Spinal cord (tissue), 10 donors: ENCODE results near the gene PEX19. TPM values are rescaled to one million over a fixed set of nuclear protein-coding genes. Genes with fewer than 3 reads are reported as not detected.

Source experiments
- DNase-seq, 6 donors: peaks; one replicate each; pipeline versions ENCODE4 v3.0.0 to v3.0.0-alpha.2; 2013 to 2015; ENCODE audit warnings: low spot score in 6 of 6, low read depth in 4 of 6
- H3K27ac ChIP-seq: one replicate; pipeline ENCODE4 v1.5.1; 2013; ENCODE audit warnings: low read depth, low read length, control low read depth
- H3K27me3 ChIP-seq: one replicate; pipeline ENCODE4 v1.6.1; 2013; ENCODE audit warnings: low read length; ENCODE audit not compliant: control insufficient read depth, insufficient read depth
- H3K36me3 ChIP-seq: one replicate; pipeline ENCODE4 v1.6.1; 2013; ENCODE audit warnings: low read length; ENCODE audit not compliant: control insufficient read depth, insufficient read depth
- H3K4me1 ChIP-seq: one replicate; pipeline ENCODE4 v1.6.1; 2013; ENCODE audit warnings: low read length; ENCODE audit not compliant: control insufficient read depth, insufficient read depth
- H3K4me3 ChIP-seq: one replicate; pipeline ENCODE4 v1.5.1; 2013; ENCODE audit warnings: low read depth, low read length, control low read depth
- H3K9me3 ChIP-seq: one replicate; pipeline ENCODE4 v1.6.1; 2013; ENCODE audit warnings: low read length; ENCODE audit not compliant: control insufficient read depth, insufficient read depth
- WGBS: methylation state at CpG from one replicate; pipeline ENCODE4 v1.1.5; 2013; ENCODE audit warnings: missing lambda C conversion rate; ENCODE audit not compliant: insufficient coverage; 5-methylcytosine and 5-hydroxymethylcytosine counted together
- long read RNA-seq, 4 donors: transcript quantifications; one replicate each; lab custom pipeline, GENCODE V29; 2026
- polyA plus RNA-seq, 2 donors: library from polyadenylated mRNA; unstranded; fragments of 120-200 nt; gene quantifications; one replicate each; pipeline ENCODE4 v1.2.1, GENCODE V29; 2013; ENCODE audit not compliant: insufficient read length in 2 of 2
- total RNA-seq, 2 donors: library from RNA; depleted of rRNA in 1 of 2; stranded (reverse); fragments of 120-200 nt in 1 of 2; fragments of >200 nt in 1 of 2; gene quantifications; one replicate each; pipeline versions ENCODE4 v1.2.3 to v1.2.4, GENCODE V29; 2013 to 2014
- donor health status: healthy.

Gene PEX19, protein sequence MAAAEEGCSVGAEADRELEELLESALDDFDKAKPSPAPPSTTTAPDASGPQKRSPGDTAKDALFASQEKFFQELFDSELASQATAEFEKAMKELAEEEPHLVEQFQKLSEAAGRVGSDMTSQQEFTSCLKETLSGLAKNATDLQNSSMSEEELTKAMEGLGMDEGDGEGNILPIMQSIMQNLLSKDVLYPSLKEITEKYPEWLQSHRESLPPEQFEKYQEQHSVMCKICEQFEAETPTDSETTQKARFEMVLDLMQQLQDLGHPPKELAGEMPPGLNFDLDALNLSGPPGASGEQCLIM
- total RNA-seq (10 to 100 TPM; 54.6 to 64.4 TPM), polyA plus RNA-seq (10 to 100 TPM; 66.0 to 67.5 TPM)
- long read RNA-seq, donor 1, transcript PEX19-201 (8 exons, 3,661 nt): major isoform, 21 of 23 reads
- long read RNA-seq, donor 1, partial matches to known transcripts: 0 of 23 reads
- long read RNA-seq, donor 1, other reads (novel, unspliced or antisense): 0 of 23 reads
- long read RNA-seq, donor 2, transcript PEX19-201 (8 exons, 3,661 nt): major isoform, 15 of 18 reads
- long read RNA-seq, donor 2, partial matches to known transcripts: 0 of 18 reads
- long read RNA-seq, donor 2, other reads (novel, unspliced or antisense): 0 of 18 reads
- long read RNA-seq, donor 3, transcript PEX19-205 (7 exons, 3,504 nt): minor isoform, 5 of 23 reads
- long read RNA-seq, donor 3, transcript PEX19-201 (8 exons, 3,661 nt): major isoform, 17 of 23 reads
- long read RNA-seq, donor 3, partial matches to known transcripts: 0 of 23 reads
- long read RNA-seq, donor 3, other reads (novel, unspliced or antisense): 0 of 23 reads
- long read RNA-seq, donor 4, transcript PEX19-207 (4 exons, 548 nt): minor isoform, 6 of 54 reads
- long read RNA-seq, donor 4, transcript PEX19-205 (7 exons, 3,504 nt): minor isoform, 8 of 54 reads
- long read RNA-seq, donor 4, transcript PEX19-201 (8 exons, 3,661 nt): major isoform, 24 of 54 reads
- long read RNA-seq, donor 4, partial matches to known transcripts: 16 of 54 reads
- long read RNA-seq, donor 4, other reads (novel, unspliced or antisense): 0 of 54 reads

DNA sequence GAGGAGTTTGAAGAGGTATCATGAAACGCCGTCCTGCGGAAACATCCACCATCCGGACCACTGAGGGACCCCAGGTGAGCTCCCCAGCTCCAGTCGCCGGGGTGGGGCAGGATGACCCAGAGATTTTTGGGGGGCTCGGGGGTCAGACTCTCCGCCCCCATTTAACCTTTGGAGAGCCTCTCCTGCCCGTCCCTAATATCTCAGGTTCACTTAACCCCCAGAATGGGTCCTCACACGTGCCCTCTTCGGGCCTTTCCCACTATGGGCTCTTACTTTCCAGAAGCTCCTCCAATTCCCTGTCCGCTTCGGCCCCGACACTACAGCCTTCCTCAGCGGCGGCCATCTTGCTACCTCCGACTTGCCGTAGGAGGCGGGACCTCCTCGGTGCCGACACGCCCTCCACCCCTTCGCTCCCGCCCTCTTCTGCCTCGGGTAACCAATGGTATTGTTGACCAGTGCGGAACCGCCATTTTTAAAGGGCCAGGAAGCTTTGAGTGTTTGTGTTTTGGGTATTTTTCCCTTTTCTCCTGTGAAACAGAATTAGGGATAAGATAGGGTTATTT is at the start of gene PEX19:
Gene PEX19 (minus strand): TSS at position 352 of the 563 bp plus-strand sequence. CDS start 9 bp downstream, at position 343.
- peaks cover 12% of the 10 kb centered on the region for H3K4me1 ChIP-seq
- H3K27me3 ChIP-seq: no peaks in the 10 kb centered on the region
- H3K9me3 ChIP-seq: no peaks in the 10 kb centered on the region
- WGBS: 0% methylated on average over 24 of the region's 27 CpGs
- H3K36me3 ChIP-seq: peaks cover 31% of the 10 kb centered on the region
- peak; percentile 79 to 98 (median 90) for DNase-seq
- peak within 1 kb of the TSS; percentile 90 for H3K27ac ChIP-seq
- H3K4me3 ChIP-seq: peak within 1 kb of the TSS; percentile 97

DNA sequence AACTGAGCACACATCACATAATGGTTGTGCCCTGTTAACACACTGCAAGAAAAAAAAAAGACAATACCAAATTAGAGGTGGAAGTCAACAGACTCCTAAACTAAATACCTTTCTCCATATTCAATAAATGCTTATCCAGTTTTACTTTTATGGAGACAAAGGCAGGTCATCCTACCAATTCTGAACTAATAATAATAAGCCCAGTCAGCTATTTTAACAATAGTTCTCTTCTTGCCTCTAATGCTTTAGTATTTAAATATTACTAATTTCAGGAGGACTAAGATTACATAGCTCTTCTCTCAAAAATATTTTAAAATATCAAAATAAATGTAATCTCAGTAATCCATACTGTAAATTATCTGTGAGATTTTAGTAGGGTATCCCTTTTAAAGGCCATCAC is 47.6 kb upstream of the PEX19 start:
- H3K4me1 ChIP-seq: no peaks in the 10 kb centered on the region
- H3K27me3 ChIP-seq: no peaks in the 10 kb centered on the region
- H3K36me3 ChIP-seq: peaks cover 41% of the 10 kb centered on the region
- no peak overlapping the region for H3K27ac ChIP-seq
- DNase-seq: no peak
- no peaks in the 10 kb centered on the region for H3K9me3 ChIP-seq
- no peak overlapping the region for H3K4me3 ChIP-seq

DNA sequence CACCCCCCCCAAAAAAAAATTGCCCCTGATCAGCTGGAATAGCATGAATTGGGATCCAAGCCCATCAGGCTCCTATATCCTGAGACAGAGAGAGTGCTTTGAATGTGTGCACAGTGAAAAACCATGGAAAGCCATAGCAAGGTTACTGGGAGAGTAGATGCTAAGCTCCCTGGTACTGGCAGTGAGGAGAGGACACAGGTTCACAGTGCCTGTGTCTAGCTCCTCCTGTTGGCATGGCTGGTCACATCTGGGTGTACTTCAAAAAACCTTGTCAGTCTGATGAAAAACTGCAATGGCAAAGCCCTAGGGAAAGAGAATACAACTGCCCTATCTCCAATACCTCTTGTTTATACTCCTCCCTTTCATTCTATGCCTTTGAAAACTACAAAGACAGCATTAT is 45.2 kb upstream of the PEX19 start:
- Histone ChIP-seq H3K4me3 (no peak overlapping the region), H3K27ac (no peak overlapping the region), H3K36me3 (peaks cover 47% of the 10 kb centered on the region), H3K27me3 (no peaks in the 10 kb centered on the region), H3K4me1 (no peaks in the 10 kb centered on the region), H3K9me3 (no peaks in the 10 kb centered on the region)
- DNase-seq: no peak

DNA sequence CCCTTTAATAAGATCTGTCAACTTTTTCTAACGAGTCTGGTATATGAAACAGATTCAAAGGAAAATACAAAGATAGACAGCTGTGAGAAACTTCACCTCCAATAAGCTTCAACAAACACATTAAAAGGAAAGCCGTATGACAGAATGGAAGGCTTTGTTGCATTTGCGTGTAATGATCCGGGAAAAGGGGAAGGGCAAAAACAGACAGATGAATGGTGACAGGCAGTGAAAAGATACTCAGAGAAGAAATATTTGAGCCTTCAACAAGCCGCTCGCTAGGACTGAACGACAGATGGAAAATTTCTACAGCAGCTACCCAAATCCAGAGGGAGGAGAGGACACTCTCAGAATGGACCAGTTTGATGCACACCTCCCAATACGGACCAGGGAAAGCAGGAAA is 43.3 kb upstream of the PEX19 start:
- H3K27me3 ChIP-seq: no peaks in the 10 kb centered on the region
- H3K9me3 ChIP-seq: no peaks in the 10 kb centered on the region
- no peak overlapping the region for H3K4me3 ChIP-seq
- no peak overlapping the region for H3K27ac ChIP-seq
- DNase-seq: peak in 2 of 6 donors; percentile 7 to 28
- 0% methylated on average over 1 of the region's 8 CpGs for WGBS
- H3K36me3 ChIP-seq: peaks cover 52% of the 10 kb centered on the region
- no peaks in the 10 kb centered on the region for H3K4me1 ChIP-seq

DNA sequence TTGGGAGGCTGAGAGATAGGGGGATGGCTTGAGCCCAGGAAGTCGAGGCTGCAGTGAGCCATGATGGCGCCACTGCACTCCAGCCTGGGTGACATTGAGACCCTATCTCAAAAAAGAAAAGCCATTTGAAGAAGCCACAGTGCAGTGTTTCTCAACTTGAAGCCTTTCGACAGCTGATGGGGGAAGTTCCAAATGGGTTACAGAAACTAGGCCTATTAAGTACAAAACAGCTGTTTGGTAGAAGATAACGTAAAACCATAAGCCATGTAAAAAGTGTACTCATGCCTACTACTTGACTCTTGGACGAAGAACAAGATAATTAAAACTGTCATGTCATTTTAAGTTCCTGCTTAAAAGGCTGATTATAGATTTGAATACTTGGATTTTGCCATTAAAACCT is 41.5 kb upstream of the PEX19 start:
- Histone ChIP-seq H3K27me3 (no peaks in the 10 kb centered on the region), H3K9me3 (no peaks in the 10 kb centered on the region), H3K27ac (no peak overlapping the region), H3K4me3 (no peak overlapping the region), H3K4me1 (no peaks in the 10 kb centered on the region), H3K36me3 (peaks cover 42% of the 10 kb centered on the region)
- no peak for DNase-seq
- 97% methylated on average over 3 of the region's 5 CpGs for WGBS

DNA sequence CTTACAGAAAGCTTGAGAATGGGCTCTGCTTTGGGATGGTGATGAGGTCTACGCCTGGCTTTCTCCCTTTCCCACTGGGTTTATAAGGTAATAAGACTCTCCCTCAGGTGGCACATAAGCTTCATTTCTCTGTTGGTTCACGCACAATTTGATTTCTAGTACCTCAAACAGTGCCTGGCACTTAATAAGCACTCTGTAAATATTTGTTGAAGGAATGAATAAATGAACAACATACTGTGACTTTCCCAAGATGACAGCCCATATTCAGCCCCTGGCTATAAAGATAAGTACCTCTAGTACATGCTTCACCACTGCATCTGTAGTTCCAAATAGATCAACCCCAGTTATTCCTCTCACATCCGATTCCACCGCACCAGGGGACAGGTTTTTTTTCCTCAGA is 40.3 kb upstream of the PEX19 start:
- no peak overlapping the region for H3K27ac ChIP-seq
- peak in 1 of 6 donors; percentile 6 for DNase-seq
- H3K9me3 ChIP-seq: no peaks in the 10 kb centered on the region
- no CpG with 5 or more reads among the region's 4 CpGs for WGBS
- peaks cover 34% of the 10 kb centered on the region for H3K36me3 ChIP-seq
- no peaks in the 10 kb centered on the region for H3K4me1 ChIP-seq
- H3K4me3 ChIP-seq: no peak overlapping the region
- no peaks in the 10 kb centered on the region for H3K27me3 ChIP-seq

DNA sequence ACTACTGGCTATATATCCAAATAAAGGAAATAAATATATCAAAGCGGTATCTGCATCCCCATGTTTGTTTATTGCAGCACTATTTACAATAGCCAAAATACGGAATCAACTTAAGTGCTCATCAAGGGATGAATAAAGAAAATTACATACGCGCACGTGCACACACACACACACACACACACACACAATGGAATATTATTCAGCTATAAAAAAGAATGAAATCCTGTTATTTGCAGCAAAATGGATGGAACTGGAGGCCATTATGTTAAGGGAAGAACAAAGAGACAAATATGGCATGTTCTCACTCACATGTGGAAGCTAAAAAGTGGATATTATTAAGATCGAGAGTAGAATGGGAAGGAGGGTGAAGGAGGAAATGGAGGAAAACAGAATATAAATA is 37.9 kb upstream of the PEX19 start:
- H3K27ac ChIP-seq: no peak overlapping the region
- no peaks in the 10 kb centered on the region for H3K27me3 ChIP-seq
- no peaks in the 10 kb centered on the region for H3K9me3 ChIP-seq
- no peaks in the 10 kb centered on the region for H3K4me1 ChIP-seq
- H3K36me3 ChIP-seq: peaks cover 24% of the 10 kb centered on the region
- DNase-seq: no peak
- no CpG with 5 or more reads among the region's 6 CpGs for WGBS
- H3K4me3 ChIP-seq: no peak overlapping the region

DNA sequence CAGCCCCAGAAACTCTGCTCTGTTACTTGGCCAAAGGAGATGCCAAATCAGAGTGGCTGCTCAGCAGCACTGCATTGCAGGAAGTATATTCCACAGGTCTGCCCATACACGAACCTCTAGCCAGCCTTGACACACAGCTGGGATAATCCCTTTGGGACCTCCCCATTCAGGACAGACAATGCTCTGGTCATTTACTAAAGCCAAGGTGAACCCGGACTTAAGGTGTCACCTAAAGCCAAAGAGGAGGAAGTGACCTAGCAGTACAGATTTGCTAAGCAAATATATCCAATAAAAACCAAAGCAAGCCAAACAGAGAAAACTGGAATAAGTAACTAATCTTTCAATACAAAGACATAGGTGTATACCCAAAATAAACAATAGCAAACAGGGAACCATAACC is 30.4 kb upstream of the PEX19 start:
- no peaks in the 10 kb centered on the region for H3K27me3 ChIP-seq
- H3K9me3 ChIP-seq: peaks cover 3% of the 10 kb centered on the region
- no peak overlapping the region for H3K4me3 ChIP-seq
- no peaks in the 10 kb centered on the region for H3K4me1 ChIP-seq
- 100% methylated on average over 1 of the region's 2 CpGs for WGBS
- H3K36me3 ChIP-seq: peaks cover 48% of the 10 kb centered on the region
- no peak overlapping the region for H3K27ac ChIP-seq
- DNase-seq: no peak

DNA sequence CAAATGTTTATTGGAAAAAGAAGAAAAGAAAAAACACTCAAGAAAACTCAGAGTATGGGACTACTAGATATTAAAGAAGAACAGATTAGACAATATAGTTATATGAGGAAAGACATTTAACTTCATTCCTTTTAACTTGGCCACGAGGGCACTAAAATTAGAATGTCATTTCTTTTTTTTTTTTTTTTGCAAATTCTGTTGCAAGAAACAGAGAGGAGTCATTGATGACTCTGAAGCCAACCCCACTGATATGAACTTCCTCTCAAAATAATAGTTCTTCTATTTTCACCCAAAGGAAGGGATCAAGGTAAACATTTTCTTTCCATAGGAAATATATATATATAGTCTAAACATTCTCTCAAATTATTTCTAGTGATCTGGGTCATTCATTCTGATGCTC is 24.6 kb upstream of the PEX19 start:
- Histone ChIP-seq H3K36me3 (peaks cover 44% of the 10 kb centered on the region), H3K4me1 (peaks cover 7% of the 10 kb centered on the region)
- WGBS: no CpG with 5 or more reads among the region's 1 CpG

More for the DNA sequence above, 24.6 kb upstream of the PEX19 start:
- Histone ChIP-seq H3K4me3 (no peak overlapping the region), H3K27me3 (no peaks in the 10 kb centered on the region), H3K27ac (no peak overlapping the region), H3K9me3 (no peaks in the 10 kb centered on the region)
- DNase-seq: no peak
